Transverse colon (tissue), 4 donors: ENCODE data around the gene SLC4A3.

Source experiments
- POLR2A ChIP-seq: fragments of 450-650 bp; IDR thresholded peaks from one replicate; pipeline ENCODE4 v1.6.1; 2016; ENCODE audit warnings: antibody characterized with exemption, mild to moderate bottlenecking, moderate library complexity
- POLR2AphosphoS5 ChIP-seq, 3 donors: sonication (generic); formaldehyde crosslinking; IDR thresholded peaks; one replicate each; pipeline ENCODE4 v1.6.1; 2016; ENCODE audit warnings: antibody characterized with exemption in 3 of 3
- TF ChIP-seq, protein P1 (sequence below), 5 experiments: fragments of 200-600 bp in 3 of 5; fragments of 450-650 bp in 2 of 5; sonication (generic) in 3 of 5; IDR thresholded peaks; 1 replicate in 2 of 5; 2 replicates in 3 of 5; pipeline ENCODE4 v1.5.1; 2016 to 2017; ENCODE audit warnings: antibody characterized with exemption in 5 of 5, inconsistent platforms in 3 of 5, mild to moderate bottlenecking in 2 of 5, moderate library complexity in 1 of 5

DNA sequence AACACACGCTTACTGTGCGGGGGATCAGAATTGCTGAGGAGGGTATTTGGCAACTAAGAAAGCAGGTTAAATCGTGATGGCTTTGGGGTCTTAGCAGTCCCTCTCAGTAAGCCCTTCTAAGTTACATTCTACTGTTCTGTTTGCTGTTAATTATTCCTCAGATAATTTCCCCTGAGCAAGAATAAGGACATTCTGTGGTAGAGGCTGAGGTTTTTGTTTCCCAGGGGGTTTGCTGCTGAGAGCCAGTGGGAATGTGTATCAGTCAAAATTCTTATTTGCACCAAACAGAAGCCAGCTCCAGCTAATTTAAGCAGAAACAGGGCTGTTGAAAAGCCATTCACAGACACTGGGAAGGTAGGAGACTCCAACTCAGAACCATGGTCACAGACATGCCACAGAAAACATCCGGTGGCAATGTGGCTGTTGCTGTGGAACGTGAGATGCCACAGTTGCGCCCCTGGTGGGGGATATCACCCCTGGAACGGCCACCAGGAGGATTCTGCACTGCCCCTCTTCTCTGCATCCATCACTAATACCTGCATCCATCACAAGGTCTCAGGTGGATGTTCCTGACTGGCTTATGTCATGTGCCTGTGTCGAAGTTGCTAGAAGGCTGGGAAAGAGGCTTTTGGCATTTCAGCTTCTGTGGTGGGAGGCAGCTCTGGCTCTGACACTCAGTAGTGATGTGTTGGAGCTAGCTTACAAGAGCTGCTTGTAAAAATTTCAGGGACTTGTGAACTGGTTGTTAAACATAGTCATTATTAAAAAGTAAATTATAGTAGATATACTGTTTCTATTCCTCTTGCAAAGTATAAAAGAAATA is 23.2 kb downstream of the SLC4A3 start:
- TF ChIP-seq, protein P1, sequence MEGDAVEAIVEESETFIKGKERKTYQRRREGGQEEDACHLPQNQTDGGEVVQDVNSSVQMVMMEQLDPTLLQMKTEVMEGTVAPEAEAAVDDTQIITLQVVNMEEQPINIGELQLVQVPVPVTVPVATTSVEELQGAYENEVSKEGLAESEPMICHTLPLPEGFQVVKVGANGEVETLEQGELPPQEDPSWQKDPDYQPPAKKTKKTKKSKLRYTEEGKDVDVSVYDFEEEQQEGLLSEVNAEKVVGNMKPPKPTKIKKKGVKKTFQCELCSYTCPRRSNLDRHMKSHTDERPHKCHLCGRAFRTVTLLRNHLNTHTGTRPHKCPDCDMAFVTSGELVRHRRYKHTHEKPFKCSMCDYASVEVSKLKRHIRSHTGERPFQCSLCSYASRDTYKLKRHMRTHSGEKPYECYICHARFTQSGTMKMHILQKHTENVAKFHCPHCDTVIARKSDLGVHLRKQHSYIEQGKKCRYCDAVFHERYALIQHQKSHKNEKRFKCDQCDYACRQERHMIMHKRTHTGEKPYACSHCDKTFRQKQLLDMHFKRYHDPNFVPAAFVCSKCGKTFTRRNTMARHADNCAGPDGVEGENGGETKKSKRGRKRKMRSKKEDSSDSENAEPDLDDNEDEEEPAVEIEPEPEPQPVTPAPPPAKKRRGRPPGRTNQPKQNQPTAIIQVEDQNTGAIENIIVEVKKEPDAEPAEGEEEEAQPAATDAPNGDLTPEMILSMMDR (IDR thresholded peaks at IDR 0.05): no peak
- TF ChIP-seq POLR2AphosphoS5 (IDR thresholded peaks at IDR 0.05) (no peak), POLR2A (no peak)
